Uterus (tissue), 2 donors: ENCODE results near the gene ZNF467.

Experiments
- CTCF ChIP-seq, 4 experiments: fragments of 200-600 bp in 2 of 4; fragments of 450-650 bp in 2 of 4; sonication (generic) in 2 of 4; IDR thresholded peaks; one replicate each; pipeline ENCODE4 v1.5.1; 2016 to 2019; ENCODE audit warnings: antibody characterized with exemption in 4 of 4, mild to moderate bottlenecking in 2 of 4, moderate library complexity in 1 of 4
- POLR2A ChIP-seq, 2 donors: fragments of 450-650 bp; IDR thresholded peaks; one replicate each; pipeline ENCODE4 v1.6.1; 2016; ENCODE audit warnings: antibody characterized with exemption in 2 of 2, mild to moderate bottlenecking in 1 of 2, moderate library complexity in 1 of 2

GRCh38 chr7:149803551-149804074, 30.2 kb upstream of the ZNF467 start:
- TF ChIP-seq CTCF (IDR thresholded peaks at IDR 0.05) (no peak), POLR2A (IDR thresholded peaks at IDR 0.05) (no peak)
